ENCODE data around the gene TM9SF4. TPM values are rescaled to one million over a fixed set of nuclear protein-coding genes. Genes with fewer than 3 reads are reported as not detected.
A peak's percentile ranks its signal among the peaks of the same experiment; 100 is the strongest.

The TM9SF4 gene
- total RNA-seq, 1 experiment from 2014 or later = 45.9 TPM

GRCh38 chr20:32205843-32206759, 96.6 kb downstream of the TM9SF4 start:
- DNase-seq (ENCODE audit: low spot score) = no peak

DNA sequence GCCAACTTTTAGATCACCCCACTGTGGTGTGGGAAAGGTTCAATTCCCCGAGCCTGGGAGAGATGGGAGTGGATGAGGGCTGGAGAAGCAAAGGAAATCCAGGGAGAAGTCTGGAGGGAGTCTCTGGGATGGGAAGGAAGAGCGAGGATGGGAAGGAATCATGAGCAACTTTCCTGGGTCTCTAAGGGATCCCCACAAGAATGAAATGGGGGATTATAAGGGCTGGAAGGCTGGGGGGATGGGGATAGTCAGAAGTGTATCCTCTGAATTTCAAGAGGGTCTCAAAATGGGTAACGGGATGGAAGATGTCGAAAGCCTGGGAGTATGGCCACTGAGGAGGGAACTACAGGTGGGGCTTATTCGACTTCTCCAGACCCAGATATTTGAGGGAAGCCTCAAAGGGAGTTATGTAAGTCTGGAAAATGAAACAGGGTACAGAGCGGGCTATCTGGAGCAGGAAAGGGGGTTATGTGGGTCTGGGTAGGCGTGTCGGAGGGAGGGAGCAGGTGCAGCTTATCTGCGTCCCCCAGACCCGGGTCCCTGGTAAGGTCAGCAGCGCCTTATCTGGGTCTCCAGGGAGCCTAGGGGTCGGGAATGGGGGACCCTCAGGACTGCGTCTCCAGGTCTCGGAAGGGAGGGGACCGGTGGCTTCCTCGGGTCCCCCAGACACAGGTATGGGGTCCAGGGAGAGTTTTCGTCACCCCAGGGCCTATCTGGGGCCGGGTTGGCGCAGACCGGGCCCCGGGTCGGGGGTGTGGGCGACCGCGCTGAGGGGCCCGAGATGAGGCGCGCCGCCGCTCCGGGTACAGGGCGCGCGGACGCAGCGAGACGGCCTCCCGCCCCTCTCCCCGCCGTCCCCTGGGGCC, 97.5 kb downstream of the TM9SF4 start:
- DNase-seq (ENCODE audit: low spot score) = peak; percentile 33

- DNase-seq (ENCODE audit: low spot score) = peak; percentile 97
Measured at GRCh38 chr20:32207626-32208498, 98.3 kb downstream of the TM9SF4 start, which contains the start of the genes PLAGL2 and POFUT1. TSS of gene PLAGL2 (minus strand) at chr20:32207743. CDS start at chr20:32202178, 5,565 bp downstream. TSS of gene POFUT1 (plus strand) at chr20:32207880. CDS start at chr20:32207942, 62 bp downstream.

DNA sequence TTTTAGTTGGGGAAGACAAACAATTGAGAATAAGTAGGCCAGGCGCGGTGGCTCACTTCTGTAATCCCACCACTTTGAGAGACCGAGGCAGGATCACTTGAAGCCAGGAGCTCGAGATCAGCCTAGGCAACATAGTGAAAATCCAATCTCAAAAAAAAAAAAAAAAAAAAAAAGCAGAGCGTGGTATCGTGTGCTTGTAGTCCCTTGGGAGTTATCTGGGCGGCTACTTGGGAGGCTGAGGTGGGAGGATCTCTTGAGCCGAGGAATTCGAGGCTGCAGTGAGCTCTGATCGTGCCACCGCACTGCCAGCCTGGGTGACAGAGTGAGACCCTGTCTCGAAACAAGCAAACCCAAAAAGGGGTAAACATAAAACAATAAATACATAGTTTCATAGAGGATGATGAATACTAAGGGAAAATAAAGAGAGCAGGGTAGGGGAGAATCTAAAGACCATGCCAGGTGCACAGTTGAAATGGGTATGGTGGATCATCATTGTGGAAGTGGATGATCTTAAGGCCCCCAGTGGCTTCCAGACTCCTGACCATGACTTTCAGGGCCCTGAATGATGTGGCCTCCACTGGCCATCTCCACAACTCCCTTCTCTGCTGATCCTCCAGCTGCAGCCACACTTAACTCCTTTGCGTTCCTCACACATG, 99.1 kb downstream of the TM9SF4 start:
- no peak for DNase-seq (ENCODE audit: low spot score)

DNA sequence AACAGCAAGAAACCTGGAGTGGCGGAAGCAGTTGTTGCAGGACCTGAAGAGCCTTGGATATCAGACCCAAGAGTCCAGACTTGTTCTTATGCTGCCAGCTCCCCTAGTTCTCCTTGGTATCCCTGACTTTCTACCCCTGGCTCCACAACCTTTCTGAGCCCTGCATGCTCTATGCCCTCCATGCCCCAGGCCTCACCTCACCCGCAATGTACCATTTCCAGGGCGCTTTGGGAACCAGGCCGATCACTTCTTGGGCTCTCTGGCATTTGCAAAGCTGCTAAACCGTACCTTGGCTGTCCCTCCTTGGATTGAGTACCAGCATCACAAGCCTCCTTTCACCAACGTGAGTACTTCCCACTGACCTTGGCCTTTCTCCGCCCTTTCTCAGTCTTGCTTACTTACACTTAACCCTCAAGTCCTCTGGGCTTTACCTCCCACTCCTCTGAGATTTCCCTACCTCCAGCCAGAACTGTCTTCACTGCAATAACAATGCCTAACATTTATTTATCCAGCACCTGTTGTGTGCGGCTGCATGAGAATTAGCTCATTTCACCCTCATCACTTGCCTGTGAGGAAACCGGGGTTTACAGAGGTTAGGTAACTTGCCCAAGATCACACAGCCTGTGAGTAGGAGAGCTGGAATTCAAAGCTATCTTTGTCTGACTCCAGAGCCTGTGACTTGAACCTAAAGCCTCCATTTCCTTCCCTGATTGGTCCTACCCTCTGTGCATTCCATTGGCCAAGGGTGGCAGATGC, 100.5 kb downstream of the TM9SF4 start:
- DNase-seq (ENCODE audit: low spot score) = no peak

- DNase-seq (ENCODE audit: low spot score) = no peak
Measured at GRCh38 chr20:32213870-32214269, 104.4 kb downstream of the TM9SF4 start.

DNA sequence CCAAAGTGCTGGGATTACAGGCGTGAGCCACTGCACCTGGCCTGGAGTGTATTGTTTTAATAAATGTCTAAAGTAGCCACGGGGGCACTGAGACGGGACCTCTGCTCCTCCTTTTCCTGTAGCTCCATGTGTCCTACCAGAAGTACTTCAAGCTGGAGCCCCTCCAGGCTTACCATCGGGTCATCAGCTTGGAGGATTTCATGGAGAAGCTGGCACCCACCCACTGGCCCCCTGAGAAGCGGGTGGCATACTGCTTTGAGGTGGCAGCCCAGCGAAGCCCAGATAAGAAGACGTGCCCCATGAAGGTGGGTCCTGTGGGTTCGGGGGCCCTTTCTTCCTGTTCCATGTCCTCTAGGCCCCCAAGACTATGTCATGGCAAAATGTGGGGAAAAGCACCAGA, 105.6 kb downstream of the TM9SF4 start:
- no peak for DNase-seq (ENCODE audit: low spot score)

DNA sequence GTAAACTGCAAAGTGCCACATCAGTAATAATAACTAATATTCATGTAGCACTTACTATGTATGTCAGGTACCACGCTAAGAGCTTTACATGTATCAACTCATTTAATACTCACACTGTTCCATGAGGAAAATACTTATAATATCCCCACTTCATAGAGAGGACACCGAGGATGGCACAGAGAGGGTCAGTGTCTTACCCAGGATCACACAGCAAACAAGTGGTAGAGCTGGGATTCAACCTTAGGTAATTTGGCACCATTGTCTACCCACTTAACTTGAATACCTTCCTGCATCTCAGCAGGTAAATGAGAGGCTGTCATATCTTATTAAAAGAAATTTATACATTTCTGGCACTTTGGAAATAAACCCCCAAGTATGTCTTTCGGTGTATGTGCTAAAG, 106.2 kb downstream of the TM9SF4 start:
- no peak for DNase-seq (ENCODE audit: low spot score)

GRCh38 chr20:32216179-32217142, 106.9 kb downstream of the TM9SF4 start:
- DNase-seq (ENCODE audit: low spot score) = no peak

Other genes starting within 250 kb of the TM9SF4 start
- not detected in 2 replicates for gene DUSP15, start 239.2 kb upstream of the TM9SF4 start, total RNA-seq (2014; rRNA removed; shearing (Covaris generic))
- gene TTLL9, start 239.1 kb upstream of the TM9SF4 start, total RNA-seq (2014; rRNA removed; shearing (Covaris generic)) = 0.03 and 0.05 TPM in 2 replicates
- 10.7 and 13.3 TPM in 2 replicates for gene PDRG1, start 157.7 kb upstream of the TM9SF4 start, total RNA-seq (2014; rRNA removed; shearing (Covaris generic))
- not detected in 2 replicates for gene XKR7, start 141.6 kb upstream of the TM9SF4 start, total RNA-seq (2014; rRNA removed; shearing (Covaris generic))
- gene CCM2L, start 99.3 kb upstream of the TM9SF4 start, total RNA-seq (2014; rRNA removed; shearing (Covaris generic)) = 0.13 TPM in 1 of 2 replicates, not detected in the other
- gene HCK, start 57.5 kb upstream of the TM9SF4 start, total RNA-seq (2014; rRNA removed; shearing (Covaris generic)) = not detected in 2 replicates
- 6.9 and 7.9 TPM in 2 replicates for gene PLAGL2, start 98.0 kb downstream of the TM9SF4 start, total RNA-seq (2014; rRNA removed; shearing (Covaris generic))
- gene POFUT1, start 98.2 kb downstream of the TM9SF4 start, total RNA-seq (2014; rRNA removed; shearing (Covaris generic)) = 44.6 and 56.1 TPM in 2 replicates
- 22.7 and 24.8 TPM in 2 replicates for gene KIF3B, start 167.9 kb downstream of the TM9SF4 start, total RNA-seq (2014; rRNA removed; shearing (Covaris generic))
- 74.3 and 74.9 TPM in 2 replicates for gene ASXL1, start 248.6 kb downstream of the TM9SF4 start, total RNA-seq (2014; rRNA removed; shearing (Covaris generic))